ENCODE measurements around the gene LAMA5.

- no peak for TF ChIP-seq POLR2A (IDR thresholded peaks at IDR 0.05)
- no peak for TF ChIP-seq CTCF (IDR thresholded peaks at IDR 0.05 in 4 of 5, conservative IDR thresholded peaks at IDR 0.05 in 1 of 5)
Measured at GRCh38 chr20:62415354-62416111, 48.4 kb upstream of the LAMA5 start.

Measured in gastrocnemius medialis (tissue), 4 donors.